Fibroblast of the aortic adventitia (primary cell): Measurements from ENCODE around the gene MRPL12. TPM values are rescaled to one million over a fixed set of nuclear protein-coding genes. Genes with fewer than 3 reads are reported as not detected.

Source experiments
- DNase-seq: peaks from one replicate; pipeline ENCODE4 v3.0.0-alpha.2; 2010; ENCODE audit warnings: low read depth
- H3K4me3 ChIP-seq: 2 replicates; pipeline ENCODE4 v1.5.1; 2011; ENCODE audit warnings: low read depth, mild to moderate bottlenecking, control low read depth, low read length, moderate library complexity
- small RNA-seq: library from RNA; depleted of rRNA; stranded (forward); fragments of <200 nt; gene quantifications from one replicate; pipeline ENCODE3, GENCODE V24; 2012
- total RNA-seq: library from RNA; depleted of rRNA; stranded (reverse); fragments of >200 nt; gene quantifications from 2 replicates; pipeline ENCODE4 v1.2.3, GENCODE V29; 2012; ENCODE audit warnings: low replicate concordance
- TF ChIP-seq, protein P1 (sequence below): IDR thresholded peaks from 2 replicates; pipeline ENCODE4 v1.5.1; 2011; ENCODE audit warnings: mild to moderate bottlenecking, low read length, control low read depth, inconsistent platforms; ENCODE audit not compliant: insufficient read depth

Gene MRPL12
- total RNA-seq, 1 donor, result 19.2 TPM

- no peak overlapping the region for H3K4me3 ChIP-seq
- TF ChIP-seq, protein P1, sequence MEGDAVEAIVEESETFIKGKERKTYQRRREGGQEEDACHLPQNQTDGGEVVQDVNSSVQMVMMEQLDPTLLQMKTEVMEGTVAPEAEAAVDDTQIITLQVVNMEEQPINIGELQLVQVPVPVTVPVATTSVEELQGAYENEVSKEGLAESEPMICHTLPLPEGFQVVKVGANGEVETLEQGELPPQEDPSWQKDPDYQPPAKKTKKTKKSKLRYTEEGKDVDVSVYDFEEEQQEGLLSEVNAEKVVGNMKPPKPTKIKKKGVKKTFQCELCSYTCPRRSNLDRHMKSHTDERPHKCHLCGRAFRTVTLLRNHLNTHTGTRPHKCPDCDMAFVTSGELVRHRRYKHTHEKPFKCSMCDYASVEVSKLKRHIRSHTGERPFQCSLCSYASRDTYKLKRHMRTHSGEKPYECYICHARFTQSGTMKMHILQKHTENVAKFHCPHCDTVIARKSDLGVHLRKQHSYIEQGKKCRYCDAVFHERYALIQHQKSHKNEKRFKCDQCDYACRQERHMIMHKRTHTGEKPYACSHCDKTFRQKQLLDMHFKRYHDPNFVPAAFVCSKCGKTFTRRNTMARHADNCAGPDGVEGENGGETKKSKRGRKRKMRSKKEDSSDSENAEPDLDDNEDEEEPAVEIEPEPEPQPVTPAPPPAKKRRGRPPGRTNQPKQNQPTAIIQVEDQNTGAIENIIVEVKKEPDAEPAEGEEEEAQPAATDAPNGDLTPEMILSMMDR, result no peak
- DNase-seq, result no peak
These were observed 38.7 kb downstream of the MRPL12 start for GRCh38 chr17:81741594-81742452.

Small RNA genes within 50 kb of the gene (small RNA-seq; reads per million reads assigned to genes)
- not detected for gene MIR6786

Other genes starting within 250 kb of the MRPL12 start
- 3,211 and 6,650 TPM in 2 replicates for gene ACTG1, start 190.6 kb upstream of the MRPL12 start, total RNA-seq
- 1.3 and 1.8 TPM in 2 replicates for gene FSCN2, start 175.0 kb upstream of the MRPL12 start, total RNA-seq
- 31.7 and 32.4 TPM in 2 replicates for gene FAAP100, start 151.0 kb upstream of the MRPL12 start, total RNA-seq
- gene NPLOC4, start 66.3 kb upstream of the MRPL12 start, total RNA-seq, result 34.4 and 60.3 TPM in 2 replicates
- gene TSPAN10, start 66.2 kb upstream of the MRPL12 start, total RNA-seq, result 2.7 and 4.5 TPM in 2 replicates
- gene PDE6G, start 46.8 kb upstream of the MRPL12 start, total RNA-seq, result 0.63 TPM in 1 of 2 replicates, not detected in the other
- gene OXLD1, start 36.8 kb upstream of the MRPL12 start, total RNA-seq, result 20.7 and 22.2 TPM in 2 replicates
- 7.0 and 12.0 TPM in 2 replicates for gene CCDC137, start 36.6 kb upstream of the MRPL12 start, total RNA-seq
- gene ARL16, start 19.6 kb upstream of the MRPL12 start, total RNA-seq, result 21.3 and 26.4 TPM in 2 replicates
- 89.0 and 94.7 TPM in 2 replicates for gene HGS, start 19.4 kb upstream of the MRPL12 start, total RNA-seq
- 4.1 and 19.3 TPM in 2 replicates for gene SLC25A10, start 8.9 kb downstream of the MRPL12 start, total RNA-seq
- gene GCGR, start 100.8 kb downstream of the MRPL12 start, total RNA-seq, result not detected in 2 replicates
- 130 and 195 TPM in 2 replicates for gene MCRIP1, start 129.9 kb downstream of the MRPL12 start, total RNA-seq
- gene PPP1R27, start 131.7 kb downstream of the MRPL12 start, total RNA-seq, result not detected in 2 replicates
- 763 and 1,500 TPM in 2 replicates for gene P4HB, start 157.2 kb downstream of the MRPL12 start, total RNA-seq
- 95.1 and 149 TPM in 2 replicates for gene ARHGDIA, start 168.0 kb downstream of the MRPL12 start, total RNA-seq
- 43.6 and 77.3 TPM in 2 replicates for gene ALYREF, start 188.2 kb downstream of the MRPL12 start, total RNA-seq
- 172 and 178 TPM in 2 replicates for gene ANAPC11, start 188.4 kb downstream of the MRPL12 start, total RNA-seq
- 1.3 and 1.4 TPM in 2 replicates for gene NPB, start 198.9 kb downstream of the MRPL12 start, total RNA-seq
- 20.3 and 36.7 TPM in 2 replicates for gene PCYT2, start 208.0 kb downstream of the MRPL12 start, total RNA-seq
- gene SIRT7, start 214.8 kb downstream of the MRPL12 start, total RNA-seq, result 12.7 and 18.1 TPM in 2 replicates
- 19.1 and 28.0 TPM in 2 replicates for gene MAFG, start 224.4 kb downstream of the MRPL12 start, total RNA-seq
- gene PYCR1, start 233.9 kb downstream of the MRPL12 start, total RNA-seq, result 16.9 and 91.0 TPM in 2 replicates
- not detected in 2 replicates for gene MYADML2, start 243.9 kb downstream of the MRPL12 start, total RNA-seq